AG09309 (cell line): ENCODE data around the gene RAD18.

Experiments
- DNase-seq: peaks from one replicate; pipeline ENCODE4 v3.0.0-alpha.2; 2010; ENCODE audit warnings: low read depth
- H3K4me3 ChIP-seq: 2 replicates; pipeline ENCODE4 v1.5.1; 2011; ENCODE audit warnings: mild to moderate bottlenecking, low read depth, low read length, moderate library complexity; ENCODE audit not compliant: control insufficient read depth
- TF ChIP-seq, protein P1 (sequence below): IDR thresholded peaks from 2 replicates; pipeline ENCODE4 v1.5.1; 2011; ENCODE audit warnings: mild to moderate bottlenecking, low read depth, low read length, inconsistent platforms; ENCODE audit not compliant: insufficient read depth, control insufficient read depth; ENCODE audit errors: missing control alignments

Gene RAD18

GRCh38 chr3:8976540-8977182 is 13.4 kb upstream of the RAD18 start:
- H3K4me3 ChIP-seq = no peak overlapping the region

GRCh38 chr3:8975081-8976020 is 12.1 kb upstream of the RAD18 start:
- no peak overlapping the region for H3K4me3 ChIP-seq
- DNase-seq = no peak
- TF ChIP-seq, protein P1, sequence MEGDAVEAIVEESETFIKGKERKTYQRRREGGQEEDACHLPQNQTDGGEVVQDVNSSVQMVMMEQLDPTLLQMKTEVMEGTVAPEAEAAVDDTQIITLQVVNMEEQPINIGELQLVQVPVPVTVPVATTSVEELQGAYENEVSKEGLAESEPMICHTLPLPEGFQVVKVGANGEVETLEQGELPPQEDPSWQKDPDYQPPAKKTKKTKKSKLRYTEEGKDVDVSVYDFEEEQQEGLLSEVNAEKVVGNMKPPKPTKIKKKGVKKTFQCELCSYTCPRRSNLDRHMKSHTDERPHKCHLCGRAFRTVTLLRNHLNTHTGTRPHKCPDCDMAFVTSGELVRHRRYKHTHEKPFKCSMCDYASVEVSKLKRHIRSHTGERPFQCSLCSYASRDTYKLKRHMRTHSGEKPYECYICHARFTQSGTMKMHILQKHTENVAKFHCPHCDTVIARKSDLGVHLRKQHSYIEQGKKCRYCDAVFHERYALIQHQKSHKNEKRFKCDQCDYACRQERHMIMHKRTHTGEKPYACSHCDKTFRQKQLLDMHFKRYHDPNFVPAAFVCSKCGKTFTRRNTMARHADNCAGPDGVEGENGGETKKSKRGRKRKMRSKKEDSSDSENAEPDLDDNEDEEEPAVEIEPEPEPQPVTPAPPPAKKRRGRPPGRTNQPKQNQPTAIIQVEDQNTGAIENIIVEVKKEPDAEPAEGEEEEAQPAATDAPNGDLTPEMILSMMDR = no peak

More at GRCh38 chr3:8976540-8977182, 13.4 kb upstream of the RAD18 start:
- DNase-seq = no peak
- TF ChIP-seq, protein P1 = no peak

- TF ChIP-seq, protein P1 = no peak
- H3K4me3 ChIP-seq = no peak overlapping the region
- no peak for DNase-seq
Observed at GRCh38 chr3:8974458-8974857, 11.2 kb upstream of the RAD18 start.

GRCh38 chr3:8972639-8973038 is 9.4 kb upstream of the RAD18 start:
- DNase-seq = no peak
- TF ChIP-seq, protein P1 = no peak
- no peak overlapping the region for H3K4me3 ChIP-seq

- TF ChIP-seq, protein P1 = peak; percentile 96
- no peak for DNase-seq
- H3K4me3 ChIP-seq = no peak overlapping the region
Observed at GRCh38 chr3:8970971-8971589, 7.8 kb upstream of the RAD18 start.

- TF ChIP-seq, protein P1 = no peak
- no peak for DNase-seq
- H3K4me3 ChIP-seq = no peak overlapping the region
Observed at GRCh38 chr3:8969241-8969640, 6.0 kb upstream of the RAD18 start.
